HepG2 (cell line): Measurements from ENCODE around the gene ZNF274. TPM values are rescaled to one million over a fixed set of nuclear protein-coding genes. Genes with fewer than 3 reads are reported as not detected.

Experiments
- ATAC-seq: fragments of 200-7000 bp; cut with Tn5 transposase; 3 replicates; pipeline ENCODE4 v1.9.1; 2020; ENCODE audit warnings: mild to moderate bottlenecking, moderate library complexity
- BruUV-seq: library from RNA; stranded (reverse); fragments of 400-500 nt; replicated peaks from 2 replicates; lab custom pipeline; 2021; lab: Mats Ljungman, UMichigan
- CTCF ChIA-PET: fragments of 300-600 bp; formaldehyde crosslinking; extraction: SDS; loops from one replicate; lab custom pipeline; 2021; ENCODE audit warnings: low total read pairs, inconsistent platforms, low intra/inter-chr PET ratio; lab: Yijun Ruan, JAX
- POLR2A ChIA-PET: fragments of 350-600 bp; sonication (Branson Sonifier 250); formaldehyde crosslinking; loops from one replicate; lab custom pipeline; 2020; ENCODE audit warnings: antibody characterized with exemption, inconsistent platforms; lab: Yijun Ruan, JAX
- DNase-seq: peaks from one replicate; pipeline ENCODE4 v3.0.0-alpha.2; 2015; ENCODE audit warnings: low spot score
- FAIRE-seq: peaks from 3 replicates; lab custom pipeline; 2011; peaks lifted over from hg19 to GRCh38; lab: Jason Lieb, UNC
- H2AFZ ChIP-seq: one replicate; pipeline ENCODE4 v1.6.1; 2011; ENCODE audit warnings: low read length, inconsistent platforms
- H3K27ac ChIP-seq: fragments of 300-600 bp; 3 replicates; pipeline ENCODE4 v1.8.0; 2011; ENCODE audit warnings: mixed run types, mild to moderate bottlenecking, mixed read lengths, low read length, inconsistent platforms; ENCODE audit not compliant: insufficient read depth; ENCODE audit errors: extremely low read length
- H3K27me3 ChIP-seq, 2 experiments: fragments of 200-600 bp in 1 of 2; 2 replicates in 1 of 2; 3 replicates in 1 of 2; pipeline versions ENCODE4 v1.6.0 to v1.8.0; 2011; ENCODE audit warnings: low read length in 2 of 2, mild to moderate bottlenecking in 2 of 2, moderate library complexity in 2 of 2, inconsistent platforms in 1 of 2; ENCODE audit not compliant: insufficient read depth in 2 of 2, control insufficient read depth in 1 of 2
- H3K36me3 ChIP-seq, 2 experiments: fragments of 200-600 bp in 1 of 2; replicated peaks in 1 of 2; 2 replicates in 1 of 2; 3 replicates in 1 of 2; pipeline versions ENCODE4 v1.5.1 to v1.8.0; 2011; ENCODE audit warnings: low read length in 2 of 2, inconsistent platforms in 1 of 2; ENCODE audit not compliant: insufficient read depth in 2 of 2, control insufficient read depth in 1 of 2
- H3K4me1 ChIP-seq: 2 replicates; pipeline ENCODE4 v1.5.1; 2012; ENCODE audit warnings: low read length, inconsistent platforms; ENCODE audit not compliant: insufficient read depth
- H3K4me2 ChIP-seq: 2 replicates; pipeline ENCODE4 v1.6.0; 2011; ENCODE audit warnings: low read depth, low read length, inconsistent platforms
- H3K4me3 ChIP-seq, 3 experiments: fragments of 200-600 bp in 1 of 3; sonication (generic), shearing (Covaris generic) in 1 of 3; replicated peaks in 1 of 3; 2 replicates each; pipeline ENCODE4 v1.5.1; 2011 to 2016; ENCODE audit warnings: low read length in 3 of 3, inconsistent platforms in 2 of 3, low read depth in 2 of 3, mild to moderate bottlenecking in 2 of 3, control low read depth in 1 of 3, mixed read lengths in 1 of 3; ENCODE audit not compliant: insufficient read depth in 1 of 3
- H3K79me2 ChIP-seq: one replicate; pipeline ENCODE4 v1.6.1; 2011; ENCODE audit warnings: low read length, inconsistent platforms; ENCODE audit not compliant: insufficient read depth
- H3K9ac ChIP-seq: 2 replicates; pipeline ENCODE4 v1.6.0; 2011; ENCODE audit warnings: mild to moderate bottlenecking, low read depth, low read length, inconsistent platforms; ENCODE audit not compliant: insufficient read depth
- H3K9me3 ChIP-seq: 2 replicates; pipeline ENCODE4 v1.5.1; 2012; ENCODE audit warnings: mild to moderate bottlenecking, low read length
- H4K20me1 ChIP-seq: 2 replicates; pipeline ENCODE4 v1.6.0; 2011; ENCODE audit warnings: inconsistent platforms, mild to moderate bottlenecking, low read length, moderate library complexity; ENCODE audit not compliant: insufficient read depth
- CENPT ChIP-seq: sonication (generic); formaldehyde crosslinking; IDR thresholded peaks from 2 replicates; pipeline ENCODE4 v1.8.0; 2022; ENCODE audit warnings: low read depth, mild to moderate bottlenecking, moderate library complexity, missing genetic modification reagents
- HHEX ChIP-seq: IDR thresholded peaks from 2 replicates; pipeline ENCODE4 v1.6.1; 2016; ENCODE audit warnings: control low read depth
- KAT7 ChIP-seq: IDR thresholded peaks from 2 replicates; pipeline ENCODE4 v1.6.1; 2018; ENCODE audit warnings: borderline replicate concordance, missing compliant biosample characterization
- NCOA2 ChIP-seq: sonication (generic); formaldehyde crosslinking; IDR thresholded peaks from 2 replicates; pipeline ENCODE4 v1.8.0; 2022; ENCODE audit warnings: inconsistent platforms
- SRF ChIP-seq: IDR thresholded peaks from 2 replicates; pipeline ENCODE4 v1.6.1; 2011; ENCODE audit warnings: mild to moderate bottlenecking, low read depth, low read length, moderate library complexity
- ZBTB20 ChIP-seq: sonication (generic); formaldehyde crosslinking; IDR thresholded peaks from 2 replicates; pipeline ENCODE4 v1.8.1; 2023; ENCODE audit warnings: missing genetic modification reagents, low read depth, mild to moderate bottlenecking, borderline replicate concordance
- ZBTB42 ChIP-seq: sonication (generic); formaldehyde crosslinking; IDR thresholded peaks from 2 replicates; pipeline ENCODE4 v1.5.0; 2020; ENCODE audit warnings: mild to moderate bottlenecking, missing genetic modification reagents
- ZKSCAN8 ChIP-seq: IDR thresholded peaks from 2 replicates; pipeline ENCODE4 v1.6.1; 2016; ENCODE audit warnings: borderline replicate concordance, missing genetic modification reagents, missing compliant biosample characterization
- ZNF224 ChIP-seq: sonication (generic); formaldehyde crosslinking; IDR thresholded peaks from 2 replicates; pipeline ENCODE4 v1.5.0; 2020; ENCODE audit warnings: mild to moderate bottlenecking, missing genetic modification reagents
- ZNF225 ChIP-seq: sonication (generic); formaldehyde crosslinking; IDR thresholded peaks from 2 replicates; pipeline ENCODE4 v1.4.0; 2020; ENCODE audit warnings: mild to moderate bottlenecking, missing genetic modification reagents
- ZNF232 ChIP-seq: sonication (generic); formaldehyde crosslinking; IDR thresholded peaks from 2 replicates; pipeline ENCODE4 v1.4.0; 2020; ENCODE audit warnings: missing genetic modification reagents, borderline replicate concordance
- ZNF3 ChIP-seq: IDR thresholded peaks from 2 replicates; pipeline ENCODE4 v1.7.0; 2017; ENCODE audit warnings: inconsistent platforms
- ZNF549 ChIP-seq: sonication (generic); formaldehyde crosslinking; IDR thresholded peaks from 2 replicates; pipeline ENCODE4 v1.5.0; 2020; ENCODE audit warnings: missing genetic modification reagents
- ZNF713 ChIP-seq: sonication (generic); formaldehyde crosslinking; IDR thresholded peaks from 2 replicates; pipeline ENCODE4 v1.4.0; 2020; ENCODE audit warnings: mild to moderate bottlenecking, missing genetic modification reagents
- WGBS: methylation state at CpG from one replicate; pipeline ENCODE4 v1.1.6; 2017; ENCODE audit warnings: low lambda C conversion rate; 5-methylcytosine and 5-hydroxymethylcytosine counted together
- in situ Hi-C: cut with HindIII; loops from 2 replicates; pipeline ENCODE4 v1.10.0; 2017; ENCODE audit warnings: low pct_unique_long_range_greater_than_20kb; ENCODE audit not compliant: extremely low pct_ligation_motif_present
- intact Hi-C: fragments of 100-400 bp; cut with micrococcal nuclease; formaldehyde crosslinking; loops from one replicate; pipeline ENCODE4 v1.10.0; 2022; ENCODE audit not compliant: unreplicated experiment
- polyA plus RNA-seq, 8 experiments: library from polyadenylated mRNA; depleted of rRNA in 3 of 8; stranded (reverse) in 7 of 8; unstranded in 1 of 8; fragments of >200 nt; fragmentation: Illumina TruSeq in 4 of 8; extraction: Trizol in 4 of 8; gene quantifications; 2 replicates each; pipeline versions ENCODE4 v1.2.1 to v1.2.3, GENCODE V29; 2011 to 2016; ENCODE audit warnings: low read depth in 4 of 8, missing spikeins in 1 of 8, mixed read lengths in 1 of 8; ENCODE audit not compliant: insufficient read depth in 1 of 8
- total RNA-seq, 5 experiments: library from RNA; depleted of rRNA; stranded (reverse); fragments of >200 nt; fragmentation: Illumina TruSeq; extraction: Trizol; gene quantifications; 2 replicates each; pipeline ENCODE4 v1.2.3, GENCODE V29; 2016; ENCODE audit warnings: low read depth in 1 of 5
- TF ChIP-seq, protein P1 (sequence below): sonication (generic); formaldehyde crosslinking; IDR thresholded peaks from 2 replicates; pipeline ENCODE4 v1.4.0; 2020; ENCODE audit warnings: missing genetic modification reagents
- TF ChIP-seq, protein P2 (sequence below): sonication (generic); formaldehyde crosslinking; IDR thresholded peaks from 2 replicates; pipeline ENCODE4 v1.4.0; 2020; ENCODE audit warnings: missing genetic modification reagents, low read depth, mild to moderate bottlenecking, borderline replicate concordance
- TF ChIP-seq, protein P3 (sequence below): IDR thresholded peaks from 2 replicates; pipeline ENCODE4 v1.6.1; 2016; ENCODE audit warnings: low read depth, borderline replicate concordance
- TF ChIP-seq, protein P4 (sequence below): sonication (generic); formaldehyde crosslinking; IDR thresholded peaks from 2 replicates; pipeline ENCODE4 v1.8.1; 2022; ENCODE audit warnings: low read depth, mild to moderate bottlenecking, missing genetic modification reagents

Gene ZNF274
- total and polyA plus RNA-seq, 2 of the 13 experiments (the other 11 are each of a cell fraction or from before 2014, with no cell fraction given) = 16.1 to 23.0 TPM

- TF ChIP-seq, protein P1, sequence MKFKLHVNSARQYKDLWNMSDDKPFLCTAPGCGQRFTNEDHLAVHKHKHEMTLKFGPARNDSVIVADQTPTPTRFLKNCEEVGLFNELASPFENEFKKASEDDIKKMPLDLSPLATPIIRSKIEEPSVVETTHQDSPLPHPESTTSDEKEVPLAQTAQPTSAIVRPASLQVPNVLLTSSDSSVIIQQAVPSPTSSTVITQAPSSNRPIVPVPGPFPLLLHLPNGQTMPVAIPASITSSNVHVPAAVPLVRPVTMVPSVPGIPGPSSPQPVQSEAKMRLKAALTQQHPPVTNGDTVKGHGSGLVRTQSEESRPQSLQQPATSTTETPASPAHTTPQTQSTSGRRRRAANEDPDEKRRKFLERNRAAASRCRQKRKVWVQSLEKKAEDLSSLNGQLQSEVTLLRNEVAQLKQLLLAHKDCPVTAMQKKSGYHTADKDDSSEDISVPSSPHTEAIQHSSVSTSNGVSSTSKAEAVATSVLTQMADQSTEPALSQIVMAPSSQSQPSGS (CRISPR knock-in tag) = no peak
Measured at GRCh38 chr19:58153386-58153785, 29.5 kb upstream of the ZNF274 start (continued).

DNA sequence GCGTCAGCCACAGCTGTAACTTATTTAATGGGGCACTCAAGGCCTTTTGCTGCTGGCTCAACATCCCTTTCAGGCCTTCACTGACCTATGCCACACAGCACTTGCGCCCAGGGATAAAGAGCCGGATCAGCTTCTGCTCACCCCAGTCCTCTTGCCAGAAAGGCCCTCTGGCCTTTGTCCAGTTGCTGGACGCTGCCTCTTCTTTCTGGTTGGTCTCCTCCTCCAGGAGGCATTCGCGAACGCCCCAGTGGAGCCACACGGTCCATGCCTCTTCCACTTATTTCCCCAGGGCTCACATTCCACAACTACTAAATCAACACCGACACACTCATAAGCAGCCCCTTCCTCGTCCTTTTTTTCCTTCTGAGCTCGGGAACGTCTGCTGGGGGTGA, 28.6 kb upstream of the ZNF274 start:
- Histone ChIP-seq H3K4me3 (peak overlapping the region; percentile 78 to 95 (median 86)), H3K4me2 (peak overlapping the region; percentile 82), H3K9ac (peak overlapping the region; percentile 86), H3K27ac (peak overlapping the region; percentile 92), H2AFZ (peak overlapping the region; percentile 22), H3K9me3 (peaks cover 54% of the 10 kb centered on the region), H3K27me3 (no peaks in the 10 kb centered on the region; a peak in 1 of 5 replicates), H3K36me3 (no peaks in the 10 kb centered on the region), H3K79me2 (peaks cover 2% of the 10 kb centered on the region), H4K20me1 (no peaks in the 10 kb centered on the region), H3K4me1 (peaks cover 15% of the 10 kb centered on the region)
- no TSS peak for BruUV-seq
- CTCF ChIA-PET = interaction anchor here (1.2 to 2.6 kb wide), 4 partner anchors 133 to 689 kb away, joined by 4 to 11 read pairs (median 6); partner anchors contain the start of gene ZNF814
- peak; percentile 56 for ATAC-seq
- intact Hi-C loops = loop anchor here (1.0 to 10.0 kb wide), 2 partner anchors 207 to 329 kb away; partner anchors contain the start of gene ZNF256
- peak; percentile 38 for DNase-seq
- 12% methylated on average over 12 of the region's 12 CpGs for WGBS
- in situ Hi-C loops = loop anchor here (10.0 kb wide), 3 partner anchors 239 to 579 kb away; partner anchors contain the start of genes ZNF416, ZNF417 and ZNF776
- no peak for FAIRE-seq
- POLR2A ChIA-PET = interaction anchor here (1.0 to 1.9 kb wide), 2 partner anchors 29 to 132 kb away, joined by 3 to 7 read pairs; partner anchors contain the start of gene ZNF274
- TF ChIP-seq ZNF549 (CRISPR knock-in tag) (no peak), ZBTB42 (no peak), ZNF713 (no peak), NCOA2 (CRISPR knock-in tag) (no peak), ZNF232 (CRISPR knock-in tag) (no peak), ZNF224 (CRISPR knock-in tag) (0 out of 2 replicates have a peak, but pooled peaks have one; percentile 18), ZNF225 (peak; percentile 21; the same call in 1 of the 2 replicates), HHEX (0 out of 2 replicates have a peak, but pooled peaks have one; percentile 8), ZKSCAN8 (CRISPR knock-in tag) (peak; percentile 3; the same call in 1 of the 2 replicates), CENPT (no peak), ZNF3 (CRISPR knock-in tag) (0 out of 2 replicates have a peak, but pooled peaks have one; percentile 65), KAT7 (0 out of 2 replicates have a peak, but pooled peaks have one; percentile 11), ZBTB20 (0 out of 2 replicates have a peak, but pooled peaks have one; percentile 6), SRF (no peak)
- TF ChIP-seq, protein P2, sequence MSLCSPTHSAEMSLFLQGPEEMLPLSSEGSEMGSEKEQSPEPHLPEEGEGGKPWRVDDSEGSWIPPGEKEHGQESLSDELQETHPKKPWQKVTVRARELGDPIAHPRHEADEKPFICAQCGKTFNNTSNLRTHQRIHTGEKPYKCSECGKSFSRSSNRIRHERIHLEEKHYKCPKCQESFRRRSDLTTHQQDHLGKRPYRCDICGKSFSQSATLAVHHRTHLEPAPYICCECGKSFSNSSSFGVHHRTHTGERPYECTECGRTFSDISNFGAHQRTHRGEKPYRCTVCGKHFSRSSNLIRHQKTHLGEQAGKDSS (CRISPR knock-in tag) = no peak
- TF ChIP-seq, protein P3, sequence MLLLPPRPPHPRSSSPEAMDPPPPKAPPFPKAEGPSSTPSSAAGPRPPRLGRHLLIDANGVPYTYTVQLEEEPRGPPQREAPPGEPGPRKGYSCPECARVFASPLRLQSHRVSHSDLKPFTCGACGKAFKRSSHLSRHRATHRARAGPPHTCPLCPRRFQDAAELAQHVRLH = peak; percentile 11; the same call in 1 of the 2 replicates
- TF ChIP-seq, protein P4, sequence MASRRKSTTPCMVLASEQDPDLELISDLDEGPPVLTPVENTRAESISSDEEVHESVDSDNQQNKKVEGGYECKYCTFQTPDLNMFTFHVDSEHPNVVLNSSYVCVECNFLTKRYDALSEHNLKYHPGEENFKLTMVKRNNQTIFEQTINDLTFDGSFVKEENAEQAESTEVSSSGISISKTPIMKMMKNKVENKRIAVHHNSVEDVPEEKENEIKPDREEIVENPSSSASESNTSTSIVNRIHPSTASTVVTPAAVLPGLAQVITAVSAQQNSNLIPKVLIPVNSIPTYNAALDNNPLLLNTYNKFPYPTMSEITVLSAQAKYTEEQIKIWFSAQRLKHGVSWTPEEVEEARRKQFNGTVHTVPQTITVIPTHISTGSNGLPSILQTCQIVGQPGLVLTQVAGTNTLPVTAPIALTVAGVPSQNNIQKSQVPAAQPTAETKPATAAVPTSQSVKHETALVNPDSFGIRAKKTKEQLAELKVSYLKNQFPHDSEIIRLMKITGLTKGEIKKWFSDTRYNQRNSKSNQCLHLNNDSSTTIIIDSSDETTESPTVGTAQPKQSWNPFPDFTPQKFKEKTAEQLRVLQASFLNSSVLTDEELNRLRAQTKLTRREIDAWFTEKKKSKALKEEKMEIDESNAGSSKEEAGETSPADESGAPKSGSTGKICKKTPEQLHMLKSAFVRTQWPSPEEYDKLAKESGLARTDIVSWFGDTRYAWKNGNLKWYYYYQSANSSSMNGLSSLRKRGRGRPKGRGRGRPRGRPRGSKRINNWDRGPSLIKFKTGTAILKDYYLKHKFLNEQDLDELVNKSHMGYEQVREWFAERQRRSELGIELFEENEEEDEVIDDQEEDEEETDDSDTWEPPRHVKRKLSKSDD (CRISPR knock-in tag) = 0 out of 2 replicates have a peak, but pooled peaks have one; percentile 6
